Body of pancreas (tissue), 4 donors: ENCODE measurements around the gene RSRP1. TPM values are rescaled to one million over a fixed set of nuclear protein-coding genes. Genes with fewer than 3 reads are reported as not detected.
"Not testable (repeated sequence)": the region's sequence is repeated elsewhere in the genome, so short reads cannot be mapped to it uniquely, and the experiment has no call there.

Source experiments
- ATAC-seq: fragments of 150-250 bp; one replicate; pipeline ENCODE4 v1.9.1; 2016
- DNase-seq, 4 donors: peaks; one replicate each; pipeline ENCODE4 v3.0.0-alpha.2; 2019
- H3K27ac ChIP-seq, 4 donors: fragments of 200-600 bp; sonication (generic); 1 replicate in 3 of 4; 2 replicates in 1 of 4; pipeline versions ENCODE4 v1.5.1 to v1.6.1; 2016 to 2019; ENCODE audit warnings: mild to moderate bottlenecking in 1 of 4, mixed read lengths in 1 of 4, moderate library complexity in 1 of 4
- H3K27me3 ChIP-seq, 2 donors: fragments of 200-600 bp; sonication (generic); one replicate each; pipeline ENCODE4 v1.6.0; 2016; ENCODE audit warnings: mild to moderate bottlenecking in 1 of 2
- H3K36me3 ChIP-seq, 2 donors: fragments of 200-600 bp; sonication (generic); replicated peaks in 1 of 2; 2 replicates each; pipeline ENCODE4 v1.5.1; 2016; ENCODE audit warnings: low read depth in 2 of 2; ENCODE audit not compliant: insufficient read depth in 1 of 2
- H3K4me1 ChIP-seq: fragments of 200-600 bp; sonication (generic); one replicate; pipeline ENCODE4 v1.6.0; 2016
- H3K4me3 ChIP-seq, 2 donors: fragments of 200-600 bp; sonication (generic); 1 replicate in 1 of 2; 2 replicates in 1 of 2; pipeline ENCODE4 v1.5.1; 2016 to 2019
- H3K9me3 ChIP-seq, 3 donors: fragments of 200-600 bp; sonication (generic); 1 replicate in 2 of 3; 2 replicates in 1 of 3; pipeline ENCODE4 v1.5.1; 2016
- CTCF ChIP-seq, 7 experiments: fragments of 450-650 bp in 4 of 7; fragments of 200-600 bp in 3 of 7; sonication (generic) in 3 of 7; IDR thresholded peaks; one replicate each; pipeline ENCODE4 v1.5.1; 2016 to 2019; ENCODE audit warnings: antibody characterized with exemption in 7 of 7
- POLR2A ChIP-seq, 3 donors: fragments of 450-650 bp; IDR thresholded peaks; one replicate each; pipeline ENCODE4 v1.6.1; 2016; ENCODE audit warnings: antibody characterized with exemption in 3 of 3, mild to moderate bottlenecking in 2 of 3
- WGBS, 2 donors: methylation state at CpG; one replicate each; pipeline ENCODE4 v1.1.5; 2017; 5-methylcytosine and 5-hydroxymethylcytosine counted together
- intact Hi-C: fragments of 100-400 bp; cut with DNase I; formaldehyde crosslinking; loops from one replicate; pipeline ENCODE4 v1.15.1; 2023
- total RNA-seq, 2 donors: library from RNA; depleted of rRNA; stranded (reverse); fragments of >200 nt; gene quantifications; one replicate each; pipeline ENCODE4 v1.1.0, GENCODE V29; 2016

The RSRP1 gene
- total RNA-seq, 2 donors from 2014 or later = 94.4 to 158 TPM

GRCh38 chr1:25243907-25244306 is 3.3 kb downstream of the RSRP1 start:
- WGBS, 2 donors = 49 to 52% methylated on average over 6 of the region's 6 CpGs
- Histone ChIP-seq H3K27ac (no peak overlapping the region), H3K9me3 (no peaks in the 10 kb centered on the region), H3K36me3 (peaks cover 8 to 11% of the 10 kb centered on the region in 2 donors), H3K4me1 (peaks cover 51% of the 10 kb centered on the region), H3K4me3 (no peak overlapping the region), H3K27me3 (no peaks in the 10 kb centered on the region)
- intact Hi-C loops = no loop called here
- DNase-seq = no peak
- TF ChIP-seq CTCF (IDR thresholded peaks at IDR 0.05) (no peak), POLR2A (IDR thresholded peaks at IDR 0.05) (no peak)
- no peak for ATAC-seq

GRCh38 chr1:25239681-25240541 is 7.3 kb downstream of the RSRP1 start:
- WGBS, 2 donors = 0 to 2% methylated on average over 16 to 41 of the region's 41 CpGs
- DNase-seq = peak; percentile 91 to 96 (median 95)
- intact Hi-C loops = no loop called here

GRCh38 chr1:25238046-25238445 is 9.2 kb downstream of the RSRP1 start:
- WGBS, 2 donors = 87 to 89% methylated on average over 11 of the region's 11 CpGs
- no peak for TF ChIP-seq CTCF (IDR thresholded peaks at IDR 0.05)
- TF ChIP-seq POLR2A (IDR thresholded peaks at IDR 0.05) = no peak
- no peak for ATAC-seq
- no peak overlapping the region for H3K4me3 ChIP-seq
- DNase-seq = no peak
- H3K27me3 ChIP-seq = no peaks in the 10 kb centered on the region
- intact Hi-C loops = no loop called here
- peaks cover 30% of the 10 kb centered on the region for H3K4me1 ChIP-seq
- H3K9me3 ChIP-seq = no peaks in the 10 kb centered on the region
- no peak overlapping the region for H3K27ac ChIP-seq
- peaks cover 4 to 8% of the 10 kb centered on the region in 2 donors for H3K36me3 ChIP-seq

More at GRCh38 chr1:25239681-25240541, 7.3 kb downstream of the RSRP1 start:
- Histone ChIP-seq H3K27ac (peak overlapping the region; percentile 87 to 90 (median 88)), H3K4me1 (peaks cover 37% of the 10 kb centered on the region), H3K9me3 (no peaks in the 10 kb centered on the region), H3K4me3 (peak overlapping the region; percentile 4 to 27), H3K36me3 (peaks cover 8 to 11% of the 10 kb centered on the region in 2 donors), H3K27me3 (no peaks in the 10 kb centered on the region)
- TF ChIP-seq POLR2A (IDR thresholded peaks at IDR 0.05) = peak; percentile 41 to 77 (median 72)
- peak in 6 of 7 experiments; percentile 22 to 73 (median 66) for TF ChIP-seq CTCF (IDR thresholded peaks at IDR 0.05)
- ATAC-seq = peak; percentile 93

- intact Hi-C loops, H3K4me3 ChIP-seq: not testable (repeated sequence)
These were observed 11.0 kb downstream of the RSRP1 start for GRCh38 chr1:25236261-25236660.

GRCh38 chr1:25235411-25235810 is 11.8 kb downstream of the RSRP1 start:
- H3K36me3 ChIP-seq, DNase-seq, H3K4me3 ChIP-seq, H3K9me3 ChIP-seq, H3K27me3 ChIP-seq, H3K27ac ChIP-seq, ATAC-seq, intact Hi-C loops: not testable (repeated sequence)
- peaks cover 26% of the 10 kb centered on the region for H3K4me1 ChIP-seq
- WGBS, 2 donors = 97 to 99% methylated on average over 10 of the region's 10 CpGs

More at GRCh38 chr1:25236261-25236660, 11.0 kb downstream of the RSRP1 start:
- H3K9me3 ChIP-seq, ATAC-seq, H3K27ac ChIP-seq, H3K27me3 ChIP-seq, DNase-seq, H3K36me3 ChIP-seq: not testable (repeated sequence)
- 94 to 96% methylated on average over 7 of the region's 7 CpGs for WGBS, 2 donors
- H3K4me1 ChIP-seq = peaks cover 32% of the 10 kb centered on the region
